ENCODE results near the gene FBXO17.
A peak's percentile ranks its signal among the peaks of the same experiment; 100 is the strongest.
"Not testable (repeated sequence)": the region's sequence is repeated elsewhere in the genome, so short reads cannot be mapped to it uniquely, and the experiment has no call there.

FBXO17 gene

GRCh38 chr19:38949580-38950367 lies 25.8 kb downstream of the FBXO17 start:
- no peaks in the 10 kb centered on the region for H3K9me3 Mint-ChIP-seq
- H3K27ac Mint-ChIP-seq (ENCODE audit: low read depth) = no peak overlapping the region

GRCh38 chr19:38946229-38947010 lies 29.1 kb downstream of the FBXO17 start:
- ATAC-seq (replicated peaks; ENCODE audit: extremely low read depth, poor library complexity, severe bottlenecking) (no peak), DNase-seq (ENCODE audit: low spot score in 2 of 2) (no peak)
- H3K4me3 Mint-ChIP-seq = no peak overlapping the region
- H3K4me1 Mint-ChIP-seq = peaks cover 11% of the 10 kb centered on the region
- no peaks in the 10 kb centered on the region for H3K9me3 Mint-ChIP-seq
- no peak overlapping the region for H3K27ac Mint-ChIP-seq (ENCODE audit: low read depth)
- no peaks in the 10 kb centered on the region for H3K27me3 Mint-ChIP-seq
- H3K36me3 Mint-ChIP-seq (ENCODE audit: insufficient read depth) = peaks cover 1% of the 10 kb centered on the region

More at GRCh38 chr19:38949580-38950367, 25.8 kb downstream of the FBXO17 start:
- Mint-ChIP-seq H3K4me3 (peak overlapping the region; percentile 63), H3K27me3 (peaks cover 24% of the 10 kb centered on the region), H3K36me3 (ENCODE audit: insufficient read depth) (peaks cover 2% of the 10 kb centered on the region), H3K4me1 (peaks cover 13% of the 10 kb centered on the region)
- ATAC-seq (replicated peaks; ENCODE audit: extremely low read depth, poor library complexity, severe bottlenecking) (peak; percentile 81), DNase-seq (ENCODE audit: low spot score in 2 of 2) (peak; percentile 47 to 51)

GRCh38 chr19:38945562-38946228 lies 29.8 kb downstream of the FBXO17 start:
- H3K4me3 Mint-ChIP-seq = no peak overlapping the region
- no peaks in the 10 kb centered on the region for H3K9me3 Mint-ChIP-seq
- H3K27ac Mint-ChIP-seq (ENCODE audit: low read depth) = no peak overlapping the region
- H3K36me3 Mint-ChIP-seq (ENCODE audit: insufficient read depth) = peaks cover 1% of the 10 kb centered on the region
- no peak for ATAC-seq (replicated peaks; ENCODE audit: extremely low read depth, poor library complexity, severe bottlenecking)
- DNase-seq (ENCODE audit: low spot score in 2 of 2) = no peak
- H3K27me3 Mint-ChIP-seq = no peaks in the 10 kb centered on the region
- H3K4me1 Mint-ChIP-seq = peaks cover 16% of the 10 kb centered on the region

DNA sequence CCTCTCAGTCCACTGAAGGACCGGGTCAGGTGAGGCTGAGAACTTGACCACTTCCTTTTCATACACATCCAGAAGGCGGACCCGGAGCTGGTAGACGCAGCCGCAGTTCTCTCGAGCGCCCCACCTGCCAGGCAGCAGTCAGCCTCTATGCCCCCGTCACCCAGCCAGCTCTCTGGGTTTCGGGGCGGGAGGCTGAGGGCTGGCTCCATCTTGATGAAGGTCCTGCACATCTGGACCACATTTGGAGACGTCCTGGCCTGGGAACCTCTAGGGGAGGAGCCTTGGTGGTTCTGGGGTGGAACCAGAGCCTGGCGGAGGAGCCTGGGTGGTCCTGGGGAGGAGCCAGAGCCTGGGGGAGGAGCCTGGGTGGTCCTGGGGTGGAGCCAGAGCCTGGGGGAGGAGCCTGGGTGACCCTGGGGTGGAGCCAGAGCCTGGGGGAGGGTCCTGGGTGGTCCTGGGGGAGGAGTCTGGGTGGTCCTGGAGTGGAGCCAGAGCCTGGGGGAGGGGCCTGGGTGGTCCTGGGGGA lies 30.5 kb downstream of the FBXO17 start:
- ATAC-seq (replicated peaks; ENCODE audit: extremely low read depth, poor library complexity, severe bottlenecking) (no peak), DNase-seq (ENCODE audit: low spot score in 2 of 2) (no peak)
- H3K4me1 Mint-ChIP-seq = peaks cover 17% of the 10 kb centered on the region
- no peak overlapping the region for H3K4me3 Mint-ChIP-seq
- H3K36me3 Mint-ChIP-seq (ENCODE audit: insufficient read depth) = peaks cover 1% of the 10 kb centered on the region
- H3K27me3 Mint-ChIP-seq = no peaks in the 10 kb centered on the region
- H3K9me3 Mint-ChIP-seq = no peaks in the 10 kb centered on the region
- no peak overlapping the region for H3K27ac Mint-ChIP-seq (ENCODE audit: low read depth)

GRCh38 chr19:38942471-38943181 lies 32.9 kb downstream of the FBXO17 start:
- DNase-seq (ENCODE audit: low spot score in 2 of 2) (no peak), ATAC-seq (replicated peaks; ENCODE audit: extremely low read depth, poor library complexity, severe bottlenecking) (no peak)
- Mint-ChIP-seq H3K4me3 (no peak overlapping the region), H3K27ac (ENCODE audit: low read depth) (peak overlapping the region; percentile 58), H3K27me3 (no peaks in the 10 kb centered on the region), H3K9me3 (no peaks in the 10 kb centered on the region), H3K4me1 (peaks cover 16% of the 10 kb centered on the region), H3K36me3 (ENCODE audit: insufficient read depth) (peaks cover 1% of the 10 kb centered on the region)

DNA sequence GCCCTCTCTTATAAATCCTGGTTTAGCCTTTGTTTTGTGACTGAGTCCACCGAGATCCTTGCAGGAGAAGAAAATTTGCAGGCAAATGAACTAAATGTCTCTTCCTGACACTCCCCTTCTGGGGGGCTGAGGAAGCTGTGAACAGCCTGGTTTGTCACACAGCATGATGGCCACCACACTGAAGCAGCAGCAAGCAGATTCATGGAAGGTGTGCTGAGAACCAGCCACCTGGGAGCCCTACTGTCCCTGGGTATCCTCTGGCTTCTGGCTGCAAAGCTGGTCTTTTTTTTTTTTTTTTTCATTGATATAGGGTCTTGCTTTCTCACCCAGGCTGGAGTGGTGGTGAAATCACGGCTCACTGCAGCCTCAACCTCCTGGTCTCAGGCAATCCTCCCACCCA lies 33.6 kb downstream of the FBXO17 start:
- Mint-ChIP-seq H3K4me1 (peaks cover 16% of the 10 kb centered on the region), H3K4me3 (no peak overlapping the region), H3K27me3 (no peaks in the 10 kb centered on the region), H3K36me3 (ENCODE audit: insufficient read depth) (peaks cover 1% of the 10 kb centered on the region), H3K27ac (ENCODE audit: low read depth) (no peak overlapping the region), H3K9me3 (no peaks in the 10 kb centered on the region)
- ATAC-seq (replicated peaks; ENCODE audit: extremely low read depth, poor library complexity, severe bottlenecking) = no peak
- no peak for DNase-seq (ENCODE audit: low spot score in 2 of 2)

- H3K4me1 Mint-ChIP-seq = peaks cover 16% of the 10 kb centered on the region
- not testable (repeated sequence) for H3K27me3 Mint-ChIP-seq; ATAC-seq (replicated peaks; ENCODE audit: extremely low read depth, poor library complexity, severe bottlenecking); H3K36me3 Mint-ChIP-seq (ENCODE audit: insufficient read depth); H3K27ac Mint-ChIP-seq (ENCODE audit: low read depth); H3K9me3 Mint-ChIP-seq; H3K4me3 Mint-ChIP-seq; DNase-seq (ENCODE audit: low spot score in 2 of 2)
These were observed 34.1 kb downstream of the FBXO17 start for GRCh38 chr19:38941466-38941865.

GRCh38 chr19:38939957-38940356 lies 35.6 kb downstream of the FBXO17 start:
- no peaks in the 10 kb centered on the region for H3K9me3 Mint-ChIP-seq

GRCh38 chr19:38933544-38933943 lies 42.0 kb downstream of the FBXO17 start:
- Mint-ChIP-seq H3K4me1 (peaks cover 37% of the 10 kb centered on the region), H3K9me3 (no peaks in the 10 kb centered on the region), H3K36me3 (ENCODE audit: insufficient read depth) (peaks cover 14% of the 10 kb centered on the region), H3K27ac (ENCODE audit: low read depth) (no peak overlapping the region), H3K27me3 (no peaks in the 10 kb centered on the region), H3K4me3 (peak overlapping the region; percentile 44)
- no peak for DNase-seq (ENCODE audit: low spot score in 2 of 2)
- ATAC-seq (replicated peaks; ENCODE audit: extremely low read depth, poor library complexity, severe bottlenecking) = no peak

More at GRCh38 chr19:38939957-38940356, 35.6 kb downstream of the FBXO17 start:
- H3K27ac Mint-ChIP-seq (ENCODE audit: low read depth) = no peak overlapping the region
- ATAC-seq (replicated peaks; ENCODE audit: extremely low read depth, poor library complexity, severe bottlenecking) (no peak), DNase-seq (ENCODE audit: low spot score in 2 of 2) (no peak)
- H3K36me3 Mint-ChIP-seq (ENCODE audit: insufficient read depth) = peaks cover 1% of the 10 kb centered on the region
- H3K4me1 Mint-ChIP-seq = peaks cover 16% of the 10 kb centered on the region
- no peaks in the 10 kb centered on the region for H3K27me3 Mint-ChIP-seq
- no peak overlapping the region for H3K4me3 Mint-ChIP-seq

DNA sequence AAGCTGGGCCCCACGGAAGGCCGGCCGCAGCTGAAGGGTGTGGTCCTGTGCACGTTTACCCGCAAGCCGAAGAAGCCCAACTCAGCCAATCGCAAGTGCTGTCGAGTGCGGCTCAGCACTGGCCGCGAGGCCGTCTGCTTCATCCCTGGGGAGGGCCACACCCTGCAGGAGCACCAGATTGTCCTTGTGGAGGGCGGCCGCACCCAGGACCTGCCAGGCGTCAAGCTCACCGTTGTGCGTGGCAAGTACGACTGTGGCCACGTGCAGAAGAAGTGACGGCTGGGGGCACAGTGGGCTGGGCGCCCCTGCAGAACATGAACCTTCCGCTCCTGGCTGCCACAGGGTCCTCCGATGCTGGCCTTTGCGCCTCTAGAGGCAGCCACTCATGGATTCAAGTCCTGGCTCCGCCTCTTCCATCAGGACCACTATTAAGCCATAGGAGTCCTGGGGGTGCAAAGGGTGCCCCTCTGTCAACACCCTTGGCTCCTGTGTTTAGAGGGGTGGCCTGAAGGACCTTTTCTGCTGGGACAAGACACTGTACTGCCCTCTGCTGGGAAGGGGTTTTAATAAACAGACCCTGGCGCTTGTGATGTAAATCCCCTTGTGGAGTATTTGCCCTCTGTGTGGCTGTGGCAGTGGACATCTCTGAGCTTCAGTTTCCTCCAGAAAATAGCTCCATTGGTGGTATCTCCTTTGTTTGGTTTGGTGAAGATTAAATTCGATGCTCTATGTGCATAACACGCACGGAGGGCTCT lies 42.9 kb downstream of the FBXO17 start:
- Mint-ChIP-seq H3K27ac (ENCODE audit: low read depth) (no peak overlapping the region), H3K36me3 (ENCODE audit: insufficient read depth) (peaks cover 16% of the 10 kb centered on the region), H3K4me3 (peak overlapping the region; percentile 44), H3K4me1 (peaks cover 46% of the 10 kb centered on the region), H3K27me3 (no peaks in the 10 kb centered on the region), H3K9me3 (no peaks in the 10 kb centered on the region)
- DNase-seq (ENCODE audit: low spot score in 2 of 2) = peak in 1 of 2 donors; percentile 33
- ATAC-seq (replicated peaks; ENCODE audit: extremely low read depth, poor library complexity, severe bottlenecking) = no peak

DNA sequence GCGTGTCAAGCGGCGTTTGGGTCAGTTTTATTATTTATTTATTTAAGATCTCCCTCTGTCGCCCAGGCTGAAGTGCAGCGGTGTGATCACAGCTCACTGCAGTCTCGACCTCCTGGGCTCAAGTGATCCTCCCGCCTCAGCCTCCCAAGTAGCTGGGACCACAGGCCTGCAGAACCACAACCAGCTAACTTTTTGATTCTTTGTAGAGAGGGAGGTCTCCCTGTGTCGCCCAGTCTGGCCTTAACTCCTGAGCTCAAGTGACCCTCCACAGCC lies 44.1 kb downstream of the FBXO17 start:
- Mint-ChIP-seq H3K36me3 (ENCODE audit: insufficient read depth) (peaks cover 16% of the 10 kb centered on the region), H3K4me1 (peaks cover 49% of the 10 kb centered on the region), H3K9me3 (no peaks in the 10 kb centered on the region), H3K27ac (ENCODE audit: low read depth) (peak overlapping the region; percentile 98), H3K4me3 (peak overlapping the region; percentile 94), H3K27me3 (no peaks in the 10 kb centered on the region)
- ATAC-seq (replicated peaks; ENCODE audit: extremely low read depth, poor library complexity, severe bottlenecking) = no peak
- no peak for DNase-seq (ENCODE audit: low spot score in 2 of 2)

Measured in central memory CD8-positive, alpha-beta T cell (primary cell).